Neural cell (in vitro differentiated cells): ENCODE results near the gene EYS. TPM values are rescaled to one million over a fixed set of nuclear protein-coding genes. Genes with fewer than 3 reads are reported as not detected.

Experiments used
- H2AFZ ChIP-seq: fragments of 200-600, 300-800 bp; sonication (generic), shearing (Covaris generic); 2 replicates; pipeline ENCODE4 v1.6.0; 2014; ENCODE audit warnings: low read depth, mild to moderate bottlenecking, antibody characterized with exemption, low read length, moderate library complexity
- H3F3A ChIP-seq: fragments of 200-600 bp; shearing (Covaris generic); 2 replicates; pipeline ENCODE4 v1.6.1; 2016; ENCODE audit warnings: mild to moderate bottlenecking, moderate library complexity, mixed read lengths, antibody characterized with exemption, low read length; ENCODE audit not compliant: insufficient read depth, poor library complexity, severe bottlenecking
- H3K27ac ChIP-seq: fragments of 200-600, 300-800 bp; sonication (generic), shearing (Covaris generic); 2 replicates; pipeline ENCODE4 v1.5.1; 2014; ENCODE audit warnings: mild to moderate bottlenecking, low read length, moderate library complexity
- H3K27me3 ChIP-seq: fragments of 300-800, 200-600 bp; sonication (generic), shearing (Covaris generic); 2 replicates; pipeline ENCODE4 v1.6.0; 2014; ENCODE audit warnings: mild to moderate bottlenecking, low read depth, low read length, moderate library complexity; ENCODE audit not compliant: insufficient read depth
- H3K36me3 ChIP-seq: fragments of 300-800, 200-600 bp; sonication (generic), shearing (Covaris generic); 2 replicates; pipeline ENCODE4 v1.5.1; 2014; ENCODE audit warnings: mild to moderate bottlenecking, antibody characterized with exemption, low read length, moderate library complexity; ENCODE audit not compliant: insufficient read depth
- H3K4me2 ChIP-seq: fragments of 300-800, 200-600 bp; sonication (generic), shearing (Covaris generic); 2 replicates; pipeline ENCODE4 v1.6.0; 2014; ENCODE audit warnings: mild to moderate bottlenecking, low read length
- H3K4me3 ChIP-seq: fragments of 300-800, 200-600 bp; sonication (generic), shearing (Covaris generic); 2 replicates; pipeline ENCODE4 v1.5.1; 2014; ENCODE audit warnings: mild to moderate bottlenecking, low read length, moderate library complexity
- H3K79me2 ChIP-seq: fragments of 200-600 bp; shearing (Covaris generic); replicated peaks from 2 replicates; pipeline ENCODE4 v1.6.0; 2014; ENCODE audit warnings: mild to moderate bottlenecking, low read length, moderate library complexity; ENCODE audit not compliant: insufficient read depth
- H3K9ac ChIP-seq: fragments of 300-800, 200-600 bp; sonication (generic), shearing (Covaris generic); 2 replicates; pipeline ENCODE4 v1.6.1; 2016; ENCODE audit warnings: mild to moderate bottlenecking, low read length, mixed read lengths
- H3K9me2 ChIP-seq: fragments of 200-600 bp; shearing (Covaris generic); 2 replicates; pipeline ENCODE4 v1.6.1; 2016; ENCODE audit warnings: mild to moderate bottlenecking, low read length, mixed read lengths; ENCODE audit not compliant: insufficient read depth
- H3K9me3 ChIP-seq: fragments of 200-600, 300-800 bp; sonication (generic), shearing (Covaris generic); 2 replicates; pipeline ENCODE4 v1.6.1; 2016; ENCODE audit warnings: mild to moderate bottlenecking, mixed run types, low read length, moderate library complexity, mixed read lengths
- H4K20me1 ChIP-seq: fragments of 200-600 bp; shearing (Covaris generic); 2 replicates; pipeline ENCODE4 v1.6.1; 2016; ENCODE audit warnings: mild to moderate bottlenecking, mixed run types; ENCODE audit not compliant: insufficient read depth
- EP300 ChIP-seq: fragments of 450-650 bp; conservative IDR thresholded peaks from 2 replicates; pipeline ENCODE4 v1.6.1; 2014; ENCODE audit warnings: antibody characterized with exemption, mild to moderate bottlenecking, moderate library complexity; ENCODE audit not compliant: poor library complexity, severe bottlenecking
- EZH2 ChIP-seq: fragments of 200-600, 300-800 bp; shearing (Covaris generic), sonication (generic); IDR thresholded peaks from 2 replicates; pipeline ENCODE4 v1.6.1; 2014; ENCODE audit warnings: antibody characterized with exemption, low read length, borderline replicate concordance, mild to moderate bottlenecking; ENCODE audit not compliant: insufficient read depth, poor library complexity, severe bottlenecking
- MXI1 ChIP-seq: fragments of 450-650 bp; conservative IDR thresholded peaks from 2 replicates; pipeline ENCODE4 v1.6.1; 2014; ENCODE audit warnings: antibody characterized with exemption, mild to moderate bottlenecking; ENCODE audit not compliant: poor library complexity, severe bottlenecking
- RAD21 ChIP-seq: fragments of 450-650 bp; conservative IDR thresholded peaks from 2 replicates; pipeline ENCODE4 v1.6.1; 2014; ENCODE audit warnings: antibody characterized with exemption, mild to moderate bottlenecking, moderate library complexity
- SMC3 ChIP-seq: fragments of 450-650 bp; conservative IDR thresholded peaks from 2 replicates; pipeline ENCODE4 v1.6.1; 2014; ENCODE audit warnings: antibody characterized with exemption, mild to moderate bottlenecking, moderate library complexity; ENCODE audit not compliant: poor library complexity
- TAF1 ChIP-seq: IDR thresholded peaks from 2 replicates; pipeline ENCODE4 v1.6.1; 2012; ENCODE audit warnings: low read depth
- polyA plus RNA-seq: library from polyadenylated mRNA; depleted of rRNA; stranded (reverse); fragments of >200 nt; gene quantifications from 2 replicates; pipeline ENCODE4 v1.2.3, GENCODE V29; 2014
- TF ChIP-seq, protein P1 (sequence below): IDR thresholded peaks from 2 replicates; pipeline ENCODE4 v1.6.1; 2012; ENCODE audit warnings: borderline replicate concordance
- TF ChIP-seq, protein P2 (sequence below): fragments of 450-650 bp; IDR thresholded peaks from 2 replicates; pipeline ENCODE4 v1.5.1; 2014; ENCODE audit warnings: antibody characterized with exemption, mild to moderate bottlenecking, moderate library complexity; ENCODE audit not compliant: poor library complexity, severe bottlenecking

The EYS gene
- polyA plus RNA-seq, 1 donor from 2014 or later, result 0.38 TPM

GRCh38 chr6:63821442-63821841 lies 1885.6 kb downstream of the EYS start:
- no peak overlapping the region for H3K4me2 ChIP-seq
- no peak overlapping the region for H3K27ac ChIP-seq

DNA sequence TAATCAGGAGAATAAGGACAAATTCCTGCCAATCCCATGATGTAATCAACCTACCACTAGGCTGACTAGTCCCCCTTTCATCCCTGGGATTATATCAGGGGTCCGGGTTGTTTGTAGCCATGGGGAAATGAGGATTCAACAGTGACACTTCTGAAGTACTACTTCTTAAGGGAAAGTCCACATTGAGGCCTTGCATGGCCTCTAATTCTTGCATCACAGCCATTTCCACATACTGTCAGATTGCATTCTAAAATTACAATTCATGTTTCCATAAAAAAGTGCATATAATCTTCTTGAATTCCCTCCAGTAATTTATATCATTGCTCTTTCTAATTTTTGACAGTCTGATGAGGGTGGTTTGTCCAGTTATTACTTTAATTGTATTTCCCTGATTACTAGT lies 1887.2 kb downstream of the EYS start:
- Histone ChIP-seq H2AFZ (no peak overlapping the region), H3K9me3 (no peaks in the 10 kb centered on the region), H3K9ac (no peak overlapping the region), H3K36me3 (no peaks in the 10 kb centered on the region), H3K9me2 (no peaks in the 10 kb centered on the region), H3K27ac (no peak overlapping the region), H4K20me1 (no peaks in the 10 kb centered on the region), H3K27me3 (no peaks in the 10 kb centered on the region), H3K79me2 (no peaks in the 10 kb centered on the region), H3K4me3 (no peak overlapping the region), H3K4me2 (no peak overlapping the region), H3F3A (no peaks in the 10 kb centered on the region)
- TF ChIP-seq SMC3, result no peak
- TF ChIP-seq TAF1, result no peak
- no peak for TF ChIP-seq RAD21
- no peak for TF ChIP-seq MXI1
- no peak for TF ChIP-seq EZH2
- TF ChIP-seq, protein P1, sequence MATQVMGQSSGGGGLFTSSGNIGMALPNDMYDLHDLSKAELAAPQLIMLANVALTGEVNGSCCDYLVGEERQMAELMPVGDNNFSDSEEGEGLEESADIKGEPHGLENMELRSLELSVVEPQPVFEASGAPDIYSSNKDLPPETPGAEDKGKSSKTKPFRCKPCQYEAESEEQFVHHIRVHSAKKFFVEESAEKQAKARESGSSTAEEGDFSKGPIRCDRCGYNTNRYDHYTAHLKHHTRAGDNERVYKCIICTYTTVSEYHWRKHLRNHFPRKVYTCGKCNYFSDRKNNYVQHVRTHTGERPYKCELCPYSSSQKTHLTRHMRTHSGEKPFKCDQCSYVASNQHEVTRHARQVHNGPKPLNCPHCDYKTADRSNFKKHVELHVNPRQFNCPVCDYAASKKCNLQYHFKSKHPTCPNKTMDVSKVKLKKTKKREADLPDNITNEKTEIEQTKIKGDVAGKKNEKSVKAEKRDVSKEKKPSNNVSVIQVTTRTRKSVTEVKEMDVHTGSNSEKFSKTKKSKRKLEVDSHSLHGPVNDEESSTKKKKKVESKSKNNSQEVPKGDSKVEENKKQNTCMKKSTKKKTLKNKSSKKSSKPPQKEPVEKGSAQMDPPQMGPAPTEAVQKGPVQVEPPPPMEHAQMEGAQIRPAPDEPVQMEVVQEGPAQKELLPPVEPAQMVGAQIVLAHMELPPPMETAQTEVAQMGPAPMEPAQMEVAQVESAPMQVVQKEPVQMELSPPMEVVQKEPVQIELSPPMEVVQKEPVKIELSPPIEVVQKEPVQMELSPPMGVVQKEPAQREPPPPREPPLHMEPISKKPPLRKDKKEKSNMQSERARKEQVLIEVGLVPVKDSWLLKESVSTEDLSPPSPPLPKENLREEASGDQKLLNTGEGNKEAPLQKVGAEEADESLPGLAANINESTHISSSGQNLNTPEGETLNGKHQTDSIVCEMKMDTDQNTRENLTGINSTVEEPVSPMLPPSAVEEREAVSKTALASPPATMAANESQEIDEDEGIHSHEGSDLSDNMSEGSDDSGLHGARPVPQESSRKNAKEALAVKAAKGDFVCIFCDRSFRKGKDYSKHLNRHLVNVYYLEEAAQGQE, result no peak
- TF ChIP-seq, protein P2, sequence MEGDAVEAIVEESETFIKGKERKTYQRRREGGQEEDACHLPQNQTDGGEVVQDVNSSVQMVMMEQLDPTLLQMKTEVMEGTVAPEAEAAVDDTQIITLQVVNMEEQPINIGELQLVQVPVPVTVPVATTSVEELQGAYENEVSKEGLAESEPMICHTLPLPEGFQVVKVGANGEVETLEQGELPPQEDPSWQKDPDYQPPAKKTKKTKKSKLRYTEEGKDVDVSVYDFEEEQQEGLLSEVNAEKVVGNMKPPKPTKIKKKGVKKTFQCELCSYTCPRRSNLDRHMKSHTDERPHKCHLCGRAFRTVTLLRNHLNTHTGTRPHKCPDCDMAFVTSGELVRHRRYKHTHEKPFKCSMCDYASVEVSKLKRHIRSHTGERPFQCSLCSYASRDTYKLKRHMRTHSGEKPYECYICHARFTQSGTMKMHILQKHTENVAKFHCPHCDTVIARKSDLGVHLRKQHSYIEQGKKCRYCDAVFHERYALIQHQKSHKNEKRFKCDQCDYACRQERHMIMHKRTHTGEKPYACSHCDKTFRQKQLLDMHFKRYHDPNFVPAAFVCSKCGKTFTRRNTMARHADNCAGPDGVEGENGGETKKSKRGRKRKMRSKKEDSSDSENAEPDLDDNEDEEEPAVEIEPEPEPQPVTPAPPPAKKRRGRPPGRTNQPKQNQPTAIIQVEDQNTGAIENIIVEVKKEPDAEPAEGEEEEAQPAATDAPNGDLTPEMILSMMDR, result no peak

More at GRCh38 chr6:63821442-63821841, 1885.6 kb downstream of the EYS start:
- no peaks in the 10 kb centered on the region for H3K79me2 ChIP-seq
- H3K9ac ChIP-seq, result no peak overlapping the region
- H3K36me3 ChIP-seq, result no peaks in the 10 kb centered on the region
- no peak overlapping the region for H3K4me3 ChIP-seq
- TF ChIP-seq EP300 (no peak), SMC3 (no peak)
- TF ChIP-seq, protein P1, result no peak
- H3K9me2 ChIP-seq, result no peaks in the 10 kb centered on the region
- H3K27me3 ChIP-seq, result no peaks in the 10 kb centered on the region
- no peaks in the 10 kb centered on the region for H4K20me1 ChIP-seq
- H2AFZ ChIP-seq, result no peak overlapping the region
- no peaks in the 10 kb centered on the region for H3F3A ChIP-seq
- no peaks in the 10 kb centered on the region for H3K9me3 ChIP-seq
